Heart right ventricle (tissue), 16 donors: ENCODE measurements around the gene MUC13. TPM values are rescaled to one million over a fixed set of nuclear protein-coding genes. Genes with fewer than 3 reads are reported as not detected.

Experiments
- ATAC-seq, 8 donors: fragments of 200-7000 bp; cut with Tn5 transposase; one replicate each; pipeline ENCODE4 v1.9.1; 2020; ENCODE audit warnings: mild to moderate bottlenecking in 8 of 8, moderate library complexity in 8 of 8, moderate number of reproducible peaks in 1 of 8
- DNase-seq, 2 donors: peaks; one replicate each; pipeline ENCODE4 v3.0.0-alpha.2; 2020
- H3K27ac ChIP-seq, 10 donors: fragments of 200-600 bp; sonication (generic) in 2 of 10; one replicate each; pipeline versions ENCODE4 v1.5.0 to v1.8.0; 2020 to 2022; ENCODE audit warnings: mild to moderate bottlenecking in 3 of 10
- H3K27me3 ChIP-seq, 7 donors: fragments of 200-600 bp; one replicate each; pipeline ENCODE4 v1.8.0; 2021 to 2022; ENCODE audit warnings: mild to moderate bottlenecking in 2 of 7
- H3K36me3 ChIP-seq, 9 donors: fragments of 200-600 bp; sonication (generic) in 1 of 9; one replicate each; pipeline versions ENCODE4 v1.5.0 to v1.8.0; 2020 to 2022; ENCODE audit warnings: mild to moderate bottlenecking in 2 of 9
- H3K4me1 ChIP-seq, 9 donors: fragments of 200-600 bp; sonication (generic) in 1 of 9; one replicate each; pipeline versions ENCODE4 v1.5.0 to v1.8.0; 2020 to 2022; ENCODE audit warnings: mild to moderate bottlenecking in 4 of 9
- H3K4me3 ChIP-seq, 10 donors: fragments of 200-600 bp; sonication (generic) in 2 of 10; one replicate each; pipeline versions ENCODE4 v1.5.0 to v1.8.0; 2020 to 2022; ENCODE audit warnings: mild to moderate bottlenecking in 7 of 10, moderate library complexity in 2 of 10
- H3K9me3 ChIP-seq, 11 donors: fragments of 200-600 bp in 10 of 11; sonication (generic) in 2 of 11; one replicate each; pipeline versions ENCODE4 v1.5.0 to v1.8.0; 2013 to 2022; ENCODE audit warnings: mild to moderate bottlenecking in 2 of 11, control low read depth in 1 of 11, moderate library complexity in 1 of 11
- CTCF ChIP-seq, 9 donors: fragments of 200-600 bp; sonication (generic) in 2 of 9; IDR thresholded peaks; one replicate each; pipeline versions ENCODE4 v1.5.0 to v1.8.0; 2021 to 2022; ENCODE audit warnings: antibody characterized with exemption in 9 of 9, mild to moderate bottlenecking in 5 of 9, moderate library complexity in 1 of 9
- WGBS, 2 donors: extraction: QIAGEN DNeasy Blood & Tissue Kit; methylation state at CpG; one replicate each; pipeline ENCODE4 v1.1.7; 2013; ENCODE audit warnings: inconsistent platforms in 1 of 2; 5-methylcytosine and 5-hydroxymethylcytosine counted together
- intact Hi-C, 10 donors: fragments of 100-400 bp; cut with DNase I; formaldehyde crosslinking; loops; one replicate each; pipeline versions ENCODE4 v1.11.1 to v1.14.2; 2022
- polyA plus RNA-seq, 2 donors: library from polyadenylated mRNA; stranded (reverse); fragments of 200-250 nt; gene quantifications; one replicate each; pipeline ENCODE4 v1.2.3, GENCODE V29; 2013
- total RNA-seq, 10 donors: library from RNA; stranded (reverse); fragmentation: NEBNext Ultra II Directional in 3 of 10; extraction: Animal tissue kit (Norgen Biotek cat#: 25700) in 3 of 10; gene quantifications; one replicate each; pipeline versions ENCODE4 v1.2.1 to v1.2.4, GENCODE V29; 2021 to 2023
- donor health status: Arrhythmogenic right ventricular cardiomyopathy.
- donor health status: ischemic (EF 13 %, LVEDD 7.1; RV severe dilation, severe dysfunction).
- donor health status: healthy with polysubstance abuse.
- donor health status: DM: no; HTN: yes; CAD: no.
- donor health status: DM: no; HTN: no; CAD: no.
- donor health status: ischemic (EF 25% LVEDD 6.9; RV normal size, moderate dysfunction).
- donor health status: ischemic (EF 25% LVEDD 5.7; RV mildly dilated, moderate dysfunction).
- donor health status: healthy.
- donor health status: DM: yes; HTN: yes; CAD: no.
- donor health status: Ischemic cardiomyopathy.
- donor health status: ischemic (EF 35%, LVEDD 5.7; RV mildly dilated, moderate dysfunction).
- donor health status: nonischemic (EF 11% LVEDD 7.7; RV severe dilation, severe dysfunction).
- donor health status: DM: yes; HTN: yes; CAD: no.
- donor health status: PGD.
- donor health status: ischemic (EF 29% LVEDD 5.4; RV normal size, mild dysfunction).
- donor health status: nonischemic (EF 23%, LVEDD 6.1; RV moderate dilation, normal function).

MUC13 gene
- total and polyA plus RNA-seq, 12 donors, result 0.03 to 0.41 (median 0.37) TPM; not detected in 9

GRCh38 chr3:124969963-124970722 lies 35.6 kb upstream of the MUC13 start:
- H3K27ac ChIP-seq, result peak overlapping the region in 1 of 10 donors; percentile 26
- H3K4me1 ChIP-seq, result peaks cover 0 to 34% (median 5%) of the 10 kb centered on the region in 9 donors
- ATAC-seq (peak in 1 of 8 donors; percentile 35), DNase-seq (no peak)
- peaks cover 0 to 87% (median 46%) of the 10 kb centered on the region in 9 donors for H3K36me3 ChIP-seq
- intact Hi-C loops, result no loop called here
- no peak for TF ChIP-seq CTCF (IDR thresholded peaks at IDR 0.05)
- no peaks in the 10 kb centered on the region for H3K27me3 ChIP-seq
- H3K4me3 ChIP-seq, result no peak overlapping the region
- WGBS, 2 donors, result 85 to 90% methylated on average over 18 of the region's 18 CpGs
- no peaks in the 10 kb centered on the region for H3K9me3 ChIP-seq

- intact Hi-C loops, result no loop called here
- ATAC-seq (no peak), DNase-seq (no peak)
- H3K4me1 ChIP-seq, result peaks cover 0 to 44% (median 15%) of the 10 kb centered on the region in 9 donors
- H3K4me3 ChIP-seq, result no peak overlapping the region
- H3K27me3 ChIP-seq, result no peaks in the 10 kb centered on the region
- no peak for TF ChIP-seq CTCF (IDR thresholded peaks at IDR 0.05)
- H3K27ac ChIP-seq, result peak overlapping the region in 1 of 10 donors; percentile 26
- H3K9me3 ChIP-seq, result no peaks in the 10 kb centered on the region
- peaks cover 0 to 77% (median 45%) of the 10 kb centered on the region in 9 donors for H3K36me3 ChIP-seq
- WGBS, 2 donors, result 68 to 76% methylated on average over 8 of the region's 8 CpGs
Measured at GRCh38 chr3:124969190-124969589, 34.6 kb upstream of the MUC13 start.

GRCh38 chr3:124967964-124968363 lies 33.4 kb upstream of the MUC13 start:
- H3K4me1 ChIP-seq, result peaks cover 0 to 53% (median 18%) of the 10 kb centered on the region in 9 donors
- H3K9me3 ChIP-seq, result no peaks in the 10 kb centered on the region
- intact Hi-C loops, result no loop called here
- no peaks in the 10 kb centered on the region for H3K27me3 ChIP-seq
- H3K4me3 ChIP-seq, result no peak overlapping the region
- peak overlapping the region in 3 of 10 donors; percentile 12 to 67 (median 15) for H3K27ac ChIP-seq
- H3K36me3 ChIP-seq, result peaks cover 0 to 65% (median 35%) of the 10 kb centered on the region in 9 donors
- peak in 3 of 8 donors; percentile 8 to 19 (median 18) for ATAC-seq
- 88 to 91% methylated on average over 10 of the region's 10 CpGs for WGBS, 2 donors
- no peak for TF ChIP-seq CTCF (IDR thresholded peaks at IDR 0.05)
- no peak for DNase-seq

GRCh38 chr3:124966521-124967445 lies 32.2 kb upstream of the MUC13 start:
- ATAC-seq, result peak in 7 of 8 donors; percentile 12 to 54 (median 32)
- H3K9me3 ChIP-seq, result no peaks in the 10 kb centered on the region
- no peak for DNase-seq
- H3K4me3 ChIP-seq, result no peak overlapping the region
- H3K4me1 ChIP-seq, result peaks cover 0 to 53% (median 18%) of the 10 kb centered on the region in 9 donors
- no peak for TF ChIP-seq CTCF (IDR thresholded peaks at IDR 0.05)
- H3K36me3 ChIP-seq, result peaks cover 0 to 53% (median 23%) of the 10 kb centered on the region in 9 donors
- 77 to 86% methylated on average over 7 of the region's 7 CpGs for WGBS, 2 donors
- peak overlapping the region in 3 of 10 donors; percentile 12 to 67 (median 25) for H3K27ac ChIP-seq
- intact Hi-C loops, result no loop called here
- H3K27me3 ChIP-seq, result no peaks in the 10 kb centered on the region
